ENCODE data around the gene GOLGA7B.

The GOLGA7B gene

GRCh38 chr10:97849687-97850402, at the start of gene GOLGA7B:
TSS of gene GOLGA7B (plus strand) at chr10:97849843. CDS start at chr10:97850304, 461 bp downstream.
- no peaks in the 10 kb centered on the region for H3K36me3 Mint-ChIP-seq
- peaks cover 29% of the 10 kb centered on the region for H3K27me3 Mint-ChIP-seq
- peak within 1 kb of the TSS; percentile 77 for H3K4me3 Mint-ChIP-seq
- peak within 1 kb of the TSS; percentile 6 for H3K27ac Mint-ChIP-seq
- H3K9me3 Mint-ChIP-seq, result no peaks in the 10 kb centered on the region
- H3K4me1 Mint-ChIP-seq, result peaks cover 18% of the 10 kb centered on the region
- ATAC-seq, result peak; percentile 80

- Mint-ChIP-seq H3K4me3 (no peak overlapping the region), H3K27me3 (peaks cover 51% of the 10 kb centered on the region), H3K27ac (no peak overlapping the region), H3K4me1 (no peaks in the 10 kb centered on the region), H3K9me3 (peaks cover 3% of the 10 kb centered on the region), H3K36me3 (no peaks in the 10 kb centered on the region)
- no peak for ATAC-seq
These were observed 49.2 kb upstream of the GOLGA7B start for GRCh38 chr10:97800474-97800873.

DNA sequence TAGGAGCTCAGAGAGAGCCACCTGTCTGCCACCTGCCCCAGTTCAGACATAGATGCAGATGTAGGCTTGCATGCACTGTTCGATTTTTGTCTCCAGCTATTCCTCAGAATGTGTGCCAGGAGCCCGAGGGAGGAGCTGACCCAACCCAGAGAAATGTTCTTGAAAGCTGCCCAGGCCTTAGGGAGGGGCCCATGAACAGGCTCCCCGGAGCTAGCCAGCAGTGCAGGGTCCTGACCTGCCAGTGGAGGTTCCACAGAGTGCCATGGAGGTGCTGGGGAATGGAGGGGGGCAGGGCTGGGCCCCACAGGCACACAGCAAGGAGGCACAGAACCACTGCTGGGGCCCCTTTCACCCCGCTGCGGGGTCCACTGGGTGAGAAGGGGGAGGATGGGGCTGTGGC, 48.2 kb upstream of the GOLGA7B start:
- Mint-ChIP-seq H3K4me3 (no peak overlapping the region), H3K27ac (no peak overlapping the region), H3K4me1 (no peaks in the 10 kb centered on the region), H3K36me3 (no peaks in the 10 kb centered on the region), H3K27me3 (peaks cover 51% of the 10 kb centered on the region), H3K9me3 (peaks cover 3% of the 10 kb centered on the region)
- no peak for ATAC-seq

DNA sequence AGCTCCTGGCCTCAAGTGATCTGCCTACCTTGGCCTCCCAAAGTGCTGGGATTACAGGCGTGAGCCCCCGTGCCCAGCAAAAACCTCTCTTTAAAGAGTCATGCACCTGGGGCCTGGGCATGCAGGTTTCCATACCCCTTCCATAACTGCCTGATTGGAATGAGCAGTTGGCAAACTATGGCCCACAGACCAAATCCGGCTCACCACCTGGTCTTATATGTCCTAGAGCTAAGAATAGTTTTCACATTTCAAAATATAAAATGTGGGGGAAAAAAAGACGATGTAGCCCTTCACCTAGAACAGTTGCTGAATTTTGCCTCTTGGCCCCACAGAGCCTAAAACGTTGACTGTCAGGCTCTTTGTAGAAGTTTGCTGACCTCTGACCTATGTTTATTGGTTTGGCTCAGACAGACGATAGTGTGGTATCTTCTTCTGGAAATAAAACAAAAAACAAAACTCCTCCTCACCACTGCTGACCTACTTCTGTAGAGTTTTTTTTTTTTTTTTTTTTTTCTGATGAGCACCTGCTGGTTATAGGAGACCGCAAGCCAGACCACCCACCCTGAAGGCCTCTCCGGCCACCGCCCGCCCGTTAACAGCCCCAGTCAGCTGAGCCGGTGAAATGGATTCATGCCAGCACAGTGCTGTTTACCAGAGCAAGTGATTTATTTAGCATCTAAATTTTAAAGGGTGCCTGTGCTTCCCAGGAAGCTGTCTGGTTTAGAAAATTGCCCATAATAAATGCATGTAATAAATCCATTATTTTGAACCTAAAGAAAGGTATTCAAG, 44.4 kb upstream of the GOLGA7B start:
- peaks cover 35% of the 10 kb centered on the region for H3K27me3 Mint-ChIP-seq
- H3K27ac Mint-ChIP-seq, result no peak overlapping the region
- no peaks in the 10 kb centered on the region for H3K4me1 Mint-ChIP-seq
- ATAC-seq, result no peak
- H3K9me3 Mint-ChIP-seq, result no peaks in the 10 kb centered on the region
- H3K4me3 Mint-ChIP-seq, result no peak overlapping the region
- H3K36me3 Mint-ChIP-seq, result no peaks in the 10 kb centered on the region

DNA sequence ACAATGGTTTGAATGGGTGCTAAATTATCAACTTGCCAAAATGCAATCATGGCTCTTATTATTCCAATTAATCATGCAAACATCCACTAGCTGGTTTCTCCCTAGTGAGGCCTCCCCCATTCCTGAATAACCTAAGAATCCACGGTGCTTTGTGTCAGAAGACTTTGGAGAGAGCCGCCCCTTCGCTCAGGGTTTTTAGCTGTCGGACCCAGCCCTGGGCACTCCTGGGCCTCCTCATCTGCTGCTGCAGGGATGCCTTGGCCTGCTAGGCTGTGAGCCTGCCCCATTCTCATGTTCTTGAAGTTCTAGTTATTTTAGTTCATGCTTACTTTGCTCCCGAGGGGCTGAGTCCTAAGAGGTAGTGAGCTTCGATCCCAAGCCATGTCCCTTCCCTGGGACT, 43.7 kb upstream of the GOLGA7B start:
- Mint-ChIP-seq H3K4me1 (no peaks in the 10 kb centered on the region), H3K9me3 (no peaks in the 10 kb centered on the region), H3K4me3 (no peak overlapping the region), H3K27ac (no peak overlapping the region), H3K27me3 (peaks cover 28% of the 10 kb centered on the region), H3K36me3 (no peaks in the 10 kb centered on the region)
- ATAC-seq, result no peak

- H3K27me3 Mint-ChIP-seq, result peaks cover 16% of the 10 kb centered on the region
- ATAC-seq, result no peak
- no peaks in the 10 kb centered on the region for H3K9me3 Mint-ChIP-seq
- H3K4me3 Mint-ChIP-seq, result no peak overlapping the region
- no peak overlapping the region for H3K27ac Mint-ChIP-seq
- H3K4me1 Mint-ChIP-seq, result no peaks in the 10 kb centered on the region
- H3K36me3 Mint-ChIP-seq, result no peaks in the 10 kb centered on the region
These were observed 39.2 kb upstream of the GOLGA7B start for GRCh38 chr10:97810446-97810845.

DNA sequence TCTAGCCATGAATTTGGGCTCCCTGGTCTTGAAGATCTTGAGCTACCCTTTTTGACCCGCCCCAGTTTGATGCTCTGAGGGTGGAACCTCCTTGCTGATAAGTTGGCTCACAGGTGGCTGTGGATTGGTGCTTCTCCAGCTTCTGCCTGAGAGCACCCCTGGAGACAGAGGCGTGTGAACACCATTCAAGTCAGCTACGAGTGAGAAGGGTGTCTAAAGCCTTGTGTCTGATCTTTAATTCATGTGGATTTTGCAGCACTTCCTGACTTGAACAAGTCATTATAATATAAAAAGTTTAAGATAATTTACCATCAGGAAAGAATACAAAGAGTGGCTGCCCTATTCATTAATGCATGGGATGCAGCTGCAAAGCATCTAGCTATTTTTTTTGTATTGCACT, 37.7 kb upstream of the GOLGA7B start:
- Mint-ChIP-seq H3K36me3 (no peaks in the 10 kb centered on the region), H3K27me3 (peaks cover 30% of the 10 kb centered on the region), H3K27ac (no peak overlapping the region), H3K9me3 (no peaks in the 10 kb centered on the region), H3K4me1 (no peaks in the 10 kb centered on the region), H3K4me3 (no peak overlapping the region)
- ATAC-seq, result no peak

DNA sequence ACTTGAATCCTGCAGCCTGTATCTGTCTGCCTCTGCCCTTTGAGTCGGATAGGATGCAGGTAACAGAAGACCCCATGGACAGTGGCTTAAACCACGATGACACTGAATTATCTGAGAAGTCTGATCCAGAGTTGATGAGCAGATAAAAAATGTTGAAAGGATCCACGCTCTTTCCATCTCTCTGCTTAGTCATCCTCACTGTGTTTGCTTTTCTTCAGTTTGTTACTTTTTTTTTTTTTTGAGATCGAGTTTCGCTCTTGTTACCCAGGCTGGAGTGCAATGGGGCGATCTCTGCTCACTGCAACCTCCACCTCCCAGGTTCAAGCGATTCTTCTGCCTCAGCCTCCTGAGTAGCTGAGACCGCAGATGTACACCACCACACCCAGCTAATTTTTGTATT, 36.9 kb upstream of the GOLGA7B start:
- Mint-ChIP-seq H3K4me1 (no peaks in the 10 kb centered on the region), H3K9me3 (no peaks in the 10 kb centered on the region), H3K27ac (no peak overlapping the region), H3K36me3 (no peaks in the 10 kb centered on the region), H3K4me3 (no peak overlapping the region), H3K27me3 (peaks cover 35% of the 10 kb centered on the region)
- no peak for ATAC-seq

GRCh38 chr10:97813311-97813710, 36.3 kb upstream of the GOLGA7B start:
- no peak for ATAC-seq
- H3K27me3 Mint-ChIP-seq, result peaks cover 40% of the 10 kb centered on the region
- no peaks in the 10 kb centered on the region for H3K4me1 Mint-ChIP-seq
- no peak overlapping the region for H3K4me3 Mint-ChIP-seq
- H3K27ac Mint-ChIP-seq, result no peak overlapping the region
- H3K36me3 Mint-ChIP-seq, result no peaks in the 10 kb centered on the region
- no peaks in the 10 kb centered on the region for H3K9me3 Mint-ChIP-seq

DNA sequence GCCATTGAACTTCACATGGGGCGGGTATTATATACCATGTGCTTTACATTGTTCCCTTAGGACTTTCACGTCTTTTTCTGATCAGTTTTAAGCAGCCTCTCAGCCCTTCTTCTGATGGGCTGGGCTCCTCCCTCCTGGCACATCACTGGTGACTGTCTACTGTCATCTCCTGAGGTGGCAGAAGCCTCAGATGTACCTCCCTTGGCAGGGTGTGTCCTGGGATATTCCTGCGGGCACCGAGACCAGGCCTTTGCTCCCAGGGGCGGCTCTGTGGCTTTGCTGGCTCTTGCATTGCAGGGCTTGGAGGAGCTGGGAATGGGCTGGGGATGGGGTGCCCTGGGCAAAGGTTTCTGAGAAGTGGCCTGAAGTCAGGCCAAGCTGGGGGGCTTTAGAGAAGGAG, 34.6 kb upstream of the GOLGA7B start:
- H3K4me1 Mint-ChIP-seq, result no peaks in the 10 kb centered on the region
- H3K9me3 Mint-ChIP-seq, result no peaks in the 10 kb centered on the region
- H3K27me3 Mint-ChIP-seq, result peaks cover 41% of the 10 kb centered on the region

GRCh38 chr10:97816609-97817008, 33.0 kb upstream of the GOLGA7B start:
- no peaks in the 10 kb centered on the region for H3K4me1 Mint-ChIP-seq
- H3K4me3 Mint-ChIP-seq, result no peak overlapping the region
- H3K9me3 Mint-ChIP-seq, result no peaks in the 10 kb centered on the region
- no peak for ATAC-seq
- no peaks in the 10 kb centered on the region for H3K36me3 Mint-ChIP-seq
- peaks cover 41% of the 10 kb centered on the region for H3K27me3 Mint-ChIP-seq
- no peak overlapping the region for H3K27ac Mint-ChIP-seq

More for the DNA sequence above, 34.6 kb upstream of the GOLGA7B start:
- Mint-ChIP-seq H3K36me3 (no peaks in the 10 kb centered on the region), H3K4me3 (no peak overlapping the region), H3K27ac (no peak overlapping the region)
- no peak for ATAC-seq

GRCh38 chr10:97818572-97818971, 31.1 kb upstream of the GOLGA7B start:
- H3K27me3 Mint-ChIP-seq, result peaks cover 45% of the 10 kb centered on the region
- H3K4me1 Mint-ChIP-seq, result no peaks in the 10 kb centered on the region
- ATAC-seq, result no peak
- no peak overlapping the region for H3K27ac Mint-ChIP-seq
- no peak overlapping the region for H3K4me3 Mint-ChIP-seq
- H3K36me3 Mint-ChIP-seq, result no peaks in the 10 kb centered on the region
- no peaks in the 10 kb centered on the region for H3K9me3 Mint-ChIP-seq

DNA sequence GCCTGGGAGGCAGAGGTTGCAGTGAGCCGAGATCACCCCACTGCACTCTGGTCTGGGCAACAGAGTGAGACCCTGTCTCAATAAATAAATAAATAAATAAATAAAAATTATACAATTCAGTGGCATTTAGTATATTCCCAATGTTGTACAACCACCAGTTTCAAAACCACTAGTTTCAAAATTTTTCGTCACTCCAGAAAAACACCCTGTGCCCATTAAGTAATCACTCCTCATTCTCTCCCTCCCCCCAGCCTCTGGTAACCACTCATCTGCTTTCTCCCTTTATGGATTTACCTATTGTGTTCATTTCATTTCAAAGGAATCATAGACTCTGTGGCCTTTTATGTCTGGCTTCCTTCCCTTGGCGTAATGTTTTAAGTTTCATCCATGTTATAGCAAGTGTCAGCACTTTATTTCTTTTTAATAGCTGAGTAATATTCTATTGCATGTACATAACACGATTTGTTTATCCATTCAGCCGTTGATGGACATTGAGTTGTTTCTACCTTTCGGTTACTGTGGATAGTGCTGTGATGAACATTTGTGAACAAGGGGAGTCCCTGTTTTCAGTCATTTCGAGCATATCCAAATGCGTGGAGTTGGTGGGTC, 29.4 kb upstream of the GOLGA7B start:
- ATAC-seq, result no peak
- Mint-ChIP-seq H3K4me3 (no peak overlapping the region), H3K36me3 (no peaks in the 10 kb centered on the region), H3K27me3 (peaks cover 46% of the 10 kb centered on the region), H3K9me3 (no peaks in the 10 kb centered on the region), H3K27ac (no peak overlapping the region), H3K4me1 (no peaks in the 10 kb centered on the region)

DNA sequence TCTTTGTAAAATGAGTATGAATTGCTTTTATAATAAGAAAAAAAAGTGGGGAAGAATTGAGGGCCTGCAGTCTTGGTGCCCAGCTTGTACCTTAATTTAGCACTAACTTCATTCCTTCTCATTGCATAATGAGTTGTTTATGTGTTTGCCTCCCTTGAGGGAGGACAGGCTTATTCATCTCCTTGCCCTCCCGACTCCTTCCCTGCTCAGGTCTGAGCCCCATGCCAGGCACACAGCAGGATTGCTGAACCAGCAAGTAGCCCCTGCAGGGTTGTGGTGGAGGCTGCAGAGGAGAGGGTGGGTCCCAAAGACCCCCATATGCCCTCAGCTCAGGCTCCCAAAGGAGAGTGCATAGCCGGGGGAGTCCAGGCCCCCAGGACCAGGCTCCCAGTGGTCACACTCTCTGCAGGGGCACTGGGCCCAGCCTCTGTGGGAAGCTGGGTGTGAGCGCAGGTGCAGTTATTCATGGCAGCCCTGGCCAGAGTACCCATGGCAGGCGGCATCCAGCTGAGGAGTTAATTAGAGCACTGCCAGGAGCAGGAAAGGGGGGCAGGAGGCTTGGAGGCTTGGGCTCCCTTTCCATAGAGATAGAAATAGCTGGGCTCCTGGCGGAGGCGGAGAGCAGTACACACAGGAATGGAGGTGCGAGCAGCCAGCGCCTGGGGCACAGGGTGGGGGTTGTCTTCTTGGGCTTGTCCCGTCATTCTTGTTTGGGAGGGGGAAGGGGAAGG, 28.2 kb upstream of the GOLGA7B start:
- no peak for ATAC-seq
- Mint-ChIP-seq H3K27me3 (peaks cover 45% of the 10 kb centered on the region), H3K4me1 (no peaks in the 10 kb centered on the region), H3K4me3 (no peak overlapping the region), H3K27ac (no peak overlapping the region), H3K36me3 (no peaks in the 10 kb centered on the region), H3K9me3 (no peaks in the 10 kb centered on the region)

DNA sequence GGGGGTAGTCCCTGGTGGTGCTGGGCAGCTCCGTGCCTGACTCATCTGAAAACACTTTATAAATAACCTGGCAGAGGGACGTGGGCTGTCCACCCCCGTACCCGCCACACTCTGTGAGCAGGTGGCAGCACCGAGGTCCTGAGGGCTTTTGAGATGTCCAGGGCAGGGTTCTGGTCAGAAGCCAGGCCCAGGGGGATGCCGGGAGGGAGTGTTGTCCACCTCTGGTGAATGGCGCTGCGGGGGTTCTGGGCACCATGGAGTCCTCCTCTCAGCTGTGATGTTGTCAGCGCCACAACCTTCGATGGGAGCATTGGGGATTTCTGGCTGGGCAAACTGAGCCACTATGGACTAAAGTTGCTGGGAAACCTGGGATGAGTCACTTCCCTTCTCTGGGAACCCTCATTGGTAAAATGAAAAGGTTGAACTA, 27.4 kb upstream of the GOLGA7B start:
- no peaks in the 10 kb centered on the region for H3K36me3 Mint-ChIP-seq
- ATAC-seq, result no peak
- H3K27me3 Mint-ChIP-seq, result peaks cover 40% of the 10 kb centered on the region
- no peak overlapping the region for H3K4me3 Mint-ChIP-seq
- H3K9me3 Mint-ChIP-seq, result no peaks in the 10 kb centered on the region
- no peaks in the 10 kb centered on the region for H3K4me1 Mint-ChIP-seq
- H3K27ac Mint-ChIP-seq, result no peak overlapping the region

Measured in stimulated activated memory B cell treated with anti-CD40 and anti-IgM and Interleukin-4, amounts not matched to agents 10 μg/mL and 1 μg/mL and 100 μg/mL, for 72 hours (primary cell).